H9 (cell line): Measurements from ENCODE around the gene SARNP. TPM values are rescaled to one million over a fixed set of nuclear protein-coding genes. Genes with fewer than 3 reads are reported as not detected.

Experiments
- DNase-seq: peaks from one replicate; pipeline ENCODE4 v3.0.0-alpha.2; 2017
- H2AFZ ChIP-seq: one replicate; pipeline ENCODE4 v1.6.1; 2013; ENCODE audit warnings: mild to moderate bottlenecking, low read length, control low read depth, moderate library complexity
- H2AK5ac ChIP-seq: 2 replicates; pipeline ENCODE4 v1.6.1; 2013; ENCODE audit warnings: low read length, control low read depth, mixed read lengths; ENCODE audit not compliant: insufficient read length
- H2BK120ac ChIP-seq: one replicate; pipeline ENCODE4 v1.6.1; 2013; ENCODE audit warnings: low read depth, mild to moderate bottlenecking, low read length, control low read depth, inconsistent platforms; ENCODE audit not compliant: poor library complexity, severe bottlenecking
- H2BK12ac ChIP-seq: 2 replicates; pipeline ENCODE4 v1.6.1; 2013; ENCODE audit warnings: low read length, control low read depth, mixed read lengths, low read depth; ENCODE audit not compliant: insufficient read length
- H2BK15ac ChIP-seq: 2 replicates; pipeline ENCODE4 v1.6.1; 2013; ENCODE audit warnings: low read depth, low read length, control low read depth
- H2BK20ac ChIP-seq: one replicate; pipeline ENCODE4 v1.6.1; 2013; ENCODE audit warnings: low read depth, mild to moderate bottlenecking, low read length, control low read depth, inconsistent platforms; ENCODE audit not compliant: poor library complexity, severe bottlenecking
- H2BK5ac ChIP-seq: 2 replicates; pipeline ENCODE4 v1.6.1; 2013; ENCODE audit warnings: low read length, control low read depth, mixed read lengths; ENCODE audit not compliant: insufficient read length
- H3K14ac ChIP-seq: 2 replicates; pipeline ENCODE4 v1.6.1; 2013; ENCODE audit warnings: low read length, control low read depth; ENCODE audit not compliant: insufficient read depth
- H3K18ac ChIP-seq: 2 replicates; pipeline ENCODE4 v1.6.1; 2013; ENCODE audit warnings: low read depth, mild to moderate bottlenecking, mixed read lengths, low read length, control low read depth; ENCODE audit not compliant: insufficient read length
- H3K23ac ChIP-seq: 2 replicates; pipeline ENCODE4 v1.6.1; 2013; ENCODE audit warnings: low read length, control low read depth, mixed read lengths, low read depth; ENCODE audit not compliant: insufficient read length
- H3K23me2 ChIP-seq: 2 replicates; pipeline ENCODE4 v1.6.1; 2013; ENCODE audit warnings: low read depth, mild to moderate bottlenecking, mixed read lengths, low read length, control low read depth; ENCODE audit not compliant: insufficient read length, poor library complexity, severe bottlenecking
- H3K27ac ChIP-seq: 2 replicates; pipeline ENCODE4 v1.5.1; 2013; ENCODE audit warnings: low read length, control low read depth, mixed read lengths, low read depth; ENCODE audit not compliant: insufficient read length
- H3K27me3 ChIP-seq: 2 replicates; pipeline ENCODE4 v1.6.1; 2013; ENCODE audit warnings: low read length, control low read depth, inconsistent platforms; ENCODE audit not compliant: insufficient read depth
- H3K4ac ChIP-seq: 2 replicates; pipeline ENCODE4 v1.6.1; 2013; ENCODE audit warnings: low read depth, mild to moderate bottlenecking, control low read depth, inconsistent platforms, low read length, moderate library complexity
- H3K4me1 ChIP-seq: 2 replicates; pipeline ENCODE4 v1.6.1; 2013; ENCODE audit warnings: low read length, control low read depth, inconsistent platforms; ENCODE audit not compliant: insufficient read depth
- H3K4me2 ChIP-seq: 2 replicates; pipeline ENCODE4 v1.6.1; 2013; ENCODE audit warnings: low read length, control low read depth, mixed read lengths; ENCODE audit not compliant: insufficient read length, insufficient read depth
- H3K56ac ChIP-seq: 2 replicates; pipeline ENCODE4 v1.6.1; 2013; ENCODE audit warnings: low read depth, mild to moderate bottlenecking, mixed read lengths, low read length, control low read depth; ENCODE audit not compliant: insufficient read length
- H3K79me1 ChIP-seq: 2 replicates; pipeline ENCODE4 v1.6.1; 2013; ENCODE audit warnings: low read depth, mild to moderate bottlenecking, moderate library complexity, low read length, control low read depth, inconsistent platforms; ENCODE audit not compliant: insufficient read depth, poor library complexity, severe bottlenecking
- H3K79me2 ChIP-seq: 2 replicates; pipeline ENCODE4 v1.6.1; 2013; ENCODE audit warnings: low read length, control low read depth, inconsistent platforms; ENCODE audit not compliant: insufficient read depth
- H3K9ac ChIP-seq: 2 replicates; pipeline ENCODE4 v1.6.1; 2013; ENCODE audit warnings: low read length, control low read depth, mixed read lengths; ENCODE audit not compliant: insufficient read length; ENCODE audit errors: extremely low read depth
- H3K9me3 ChIP-seq: one replicate; pipeline ENCODE4 v1.6.1; 2013; ENCODE audit warnings: low read depth, low read length, inconsistent platforms; ENCODE audit not compliant: control insufficient read depth
- H3T11ph ChIP-seq: one replicate; pipeline ENCODE4 v1.6.1; 2013; ENCODE audit warnings: mild to moderate bottlenecking, low read length, control low read depth, inconsistent platforms
- H4K20me1 ChIP-seq: one replicate; pipeline ENCODE4 v1.6.1; 2013; ENCODE audit not compliant: control insufficient read depth, insufficient read length, insufficient read depth
- H4K5ac ChIP-seq: 2 replicates; pipeline ENCODE4 v1.6.1; 2013; ENCODE audit warnings: low read depth, mild to moderate bottlenecking, mixed read lengths, low read length, control low read depth; ENCODE audit not compliant: insufficient read length
- H4K8ac ChIP-seq: replicated peaks from 2 replicates; pipeline ENCODE4 v1.6.1; 2013; ENCODE audit warnings: low read length, control low read depth, mixed read lengths, low read depth; ENCODE audit not compliant: insufficient read length
- H4K91ac ChIP-seq: 2 replicates; pipeline ENCODE4 v1.6.1; 2013; ENCODE audit warnings: low read depth, mild to moderate bottlenecking, moderate library complexity, mixed read lengths, low read length, control low read depth; ENCODE audit not compliant: insufficient read length
- H3K27ac Mint-ChIP-seq, 3 experiments: 2 replicates in 2 of 3; 3 replicates in 1 of 3; pipeline ENCODE4 v1.8.0; 2020 to 2021; ENCODE audit warnings: mixed read lengths in 3 of 3, mild to moderate bottlenecking in 1 of 3, moderate library complexity in 1 of 3
- H3K27me3 Mint-ChIP-seq: 2 replicates; pipeline ENCODE4 v1.8.0; 2021; ENCODE audit warnings: low read depth, mild to moderate bottlenecking, moderate library complexity, mixed read lengths
- H3K36me3 Mint-ChIP-seq, 3 experiments: 2 replicates in 2 of 3; 3 replicates in 1 of 3; pipeline ENCODE4 v1.8.0; 2020 to 2021; ENCODE audit warnings: low read depth in 3 of 3, mixed read lengths in 3 of 3; ENCODE audit not compliant: insufficient read depth in 1 of 3
- H3K4me1 Mint-ChIP-seq, 2 experiments: 2 replicates each; pipeline ENCODE4 v1.8.0; 2020; ENCODE audit warnings: mixed read lengths in 2 of 2
- H3K4me3 Mint-ChIP-seq, 2 experiments: 2 replicates in 1 of 2; 3 replicates in 1 of 2; pipeline ENCODE4 v1.8.0; 2020 to 2021; ENCODE audit warnings: mild to moderate bottlenecking in 2 of 2, mixed read lengths in 2 of 2, moderate library complexity in 1 of 2
- H3K9me3 Mint-ChIP-seq, 2 experiments: 2 replicates in 1 of 2; 3 replicates in 1 of 2; pipeline ENCODE4 v1.8.0; 2020; ENCODE audit warnings: mild to moderate bottlenecking in 2 of 2, mixed read lengths in 2 of 2, moderate library complexity in 1 of 2
- total RNA-seq: library from RNA; stranded (reverse); gene quantifications from 2 replicates; pipeline ENCODE4 v1.2.1, GENCODE V29; 2021
- TF ChIP-seq, protein P1 (sequence below): fragments of 200-600 bp; sonication (generic); conservative IDR thresholded peaks from 3 replicates; pipeline ENCODE4 v1.8.0; 2021; ENCODE audit warnings: antibody characterized with exemption, mild to moderate bottlenecking

The SARNP gene
- total RNA-seq, 1 experiment from 2014 or later = 127 TPM

DNA sequence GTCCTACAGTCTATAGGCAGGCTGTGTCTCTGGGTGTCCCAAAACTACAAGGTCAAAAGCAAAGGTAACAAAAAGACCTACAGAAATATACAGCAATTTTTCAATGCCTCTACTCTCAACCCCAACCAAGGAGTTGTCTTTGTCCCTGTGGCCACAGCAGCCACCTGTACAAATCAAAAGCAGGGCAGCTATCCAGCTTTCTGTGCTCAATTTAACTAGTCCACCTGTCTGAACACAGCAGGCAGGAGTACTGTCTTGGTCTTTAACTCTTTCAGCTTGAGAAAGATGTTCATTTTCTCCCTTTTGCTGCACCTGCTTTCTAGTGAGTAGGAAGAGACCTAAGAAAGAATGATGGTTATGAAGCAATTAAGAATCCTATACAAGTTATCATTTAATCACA, 54.9 kb downstream of the SARNP start:
- Mint-ChIP-seq H3K4me3 (no peak overlapping the region), H3K9me3 (no peaks in the 10 kb centered on the region; a peak in 1 of 5 replicates), H3K36me3 (peaks cover 38 to 71% (median 58%) of the 10 kb centered on the region in 3 experiments), H3K27ac (no peak overlapping the region), H3K4me1 (peaks cover 12 to 21% of the 10 kb centered on the region in 2 experiments), H3K27me3 (no peaks in the 10 kb centered on the region)
- TF ChIP-seq, protein P1, sequence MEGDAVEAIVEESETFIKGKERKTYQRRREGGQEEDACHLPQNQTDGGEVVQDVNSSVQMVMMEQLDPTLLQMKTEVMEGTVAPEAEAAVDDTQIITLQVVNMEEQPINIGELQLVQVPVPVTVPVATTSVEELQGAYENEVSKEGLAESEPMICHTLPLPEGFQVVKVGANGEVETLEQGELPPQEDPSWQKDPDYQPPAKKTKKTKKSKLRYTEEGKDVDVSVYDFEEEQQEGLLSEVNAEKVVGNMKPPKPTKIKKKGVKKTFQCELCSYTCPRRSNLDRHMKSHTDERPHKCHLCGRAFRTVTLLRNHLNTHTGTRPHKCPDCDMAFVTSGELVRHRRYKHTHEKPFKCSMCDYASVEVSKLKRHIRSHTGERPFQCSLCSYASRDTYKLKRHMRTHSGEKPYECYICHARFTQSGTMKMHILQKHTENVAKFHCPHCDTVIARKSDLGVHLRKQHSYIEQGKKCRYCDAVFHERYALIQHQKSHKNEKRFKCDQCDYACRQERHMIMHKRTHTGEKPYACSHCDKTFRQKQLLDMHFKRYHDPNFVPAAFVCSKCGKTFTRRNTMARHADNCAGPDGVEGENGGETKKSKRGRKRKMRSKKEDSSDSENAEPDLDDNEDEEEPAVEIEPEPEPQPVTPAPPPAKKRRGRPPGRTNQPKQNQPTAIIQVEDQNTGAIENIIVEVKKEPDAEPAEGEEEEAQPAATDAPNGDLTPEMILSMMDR = no peak
- no peaks in the 10 kb centered on the region for H3K27me3 ChIP-seq
- no peaks in the 10 kb centered on the region for H4K20me1 ChIP-seq
- no peak overlapping the region for H3K56ac ChIP-seq
- DNase-seq = no peak
- H3K4me2 ChIP-seq = no peak overlapping the region
- no peak overlapping the region for H2AFZ ChIP-seq
- no peak overlapping the region for H2BK15ac ChIP-seq
- no peak overlapping the region for H4K5ac ChIP-seq
- no peak overlapping the region for H3K4ac ChIP-seq
- no peaks in the 10 kb centered on the region for H3K9me3 ChIP-seq
- no peak overlapping the region for H2AK5ac ChIP-seq
- no peak overlapping the region for H3K23ac ChIP-seq
- no peaks in the 10 kb centered on the region for H3K79me1 ChIP-seq
- no peak overlapping the region for H3K27ac ChIP-seq
- H2BK12ac ChIP-seq = no peak overlapping the region
- H3T11ph ChIP-seq = no peak overlapping the region
- H3K14ac ChIP-seq = no peak overlapping the region
- no peaks in the 10 kb centered on the region for H3K79me2 ChIP-seq
- H3K4me1 ChIP-seq = 0 out of 2 replicates have a peak, but pooled peaks cover 3% of the 10 kb centered on the region
- H2BK120ac ChIP-seq = no peak overlapping the region
- H4K91ac ChIP-seq = no peak overlapping the region
- H4K8ac ChIP-seq = no peak overlapping the region
- no peak overlapping the region for H3K18ac ChIP-seq
- no peak overlapping the region for H2BK20ac ChIP-seq
- no peak overlapping the region for H2BK5ac ChIP-seq
- H3K9ac ChIP-seq = no peak overlapping the region
- H3K23me2 ChIP-seq = no peaks in the 10 kb centered on the region
